Smooth muscle cell (in vitro differentiated cells): ENCODE measurements around the gene OR4F6. TPM values are rescaled to one million over a fixed set of nuclear protein-coding genes. Genes with fewer than 3 reads are reported as not detected.

Experiments used
- DNase-seq: peaks from one replicate; lab custom pipeline; 2025; ENCODE audit not compliant: unreplicated experiment; lab: John Stamatoyannopoulos, UW
- H2AFZ ChIP-seq: fragments of 200-600 bp; sonication (generic); 2 replicates; pipeline ENCODE4 v1.6.0; 2016; ENCODE audit warnings: antibody characterized with exemption, low read depth, mild to moderate bottlenecking
- H3F3A ChIP-seq: fragments of 200-600 bp; sonication (generic); 2 replicates; pipeline ENCODE4 v1.6.0; 2017; ENCODE audit warnings: antibody characterized with exemption, low read depth
- H3K27ac ChIP-seq: fragments of 200-600 bp; sonication (generic); 2 replicates; pipeline ENCODE4 v1.5.1; 2016; ENCODE audit warnings: low read depth, mild to moderate bottlenecking
- H3K27me3 ChIP-seq: fragments of 200-600 bp; sonication (generic); 2 replicates; pipeline ENCODE4 v1.6.1; 2016; ENCODE audit warnings: low read depth, mild to moderate bottlenecking
- H3K36me3 ChIP-seq: fragments of 200-600 bp; sonication (generic); 2 replicates; pipeline ENCODE4 v1.5.1; 2016; ENCODE audit warnings: low read depth
- H3K4me1 ChIP-seq: fragments of 200-600 bp; sonication (generic); 2 replicates; pipeline ENCODE4 v1.5.1; 2016; ENCODE audit warnings: low read depth
- H3K4me2 ChIP-seq: fragments of 200-600 bp; sonication (generic); 2 replicates; pipeline ENCODE4 v1.6.0; 2016; ENCODE audit warnings: mild to moderate bottlenecking
- H3K4me3 ChIP-seq: fragments of 200-600 bp; sonication (generic); 2 replicates; pipeline ENCODE4 v1.5.1; 2016; ENCODE audit warnings: mild to moderate bottlenecking
- H3K79me2 ChIP-seq: fragments of 200-600 bp; sonication (generic); 2 replicates; pipeline ENCODE4 v1.6.0; 2016; ENCODE audit warnings: low read depth, mild to moderate bottlenecking
- H3K9ac ChIP-seq: fragments of 200-600 bp; sonication (generic); 2 replicates; pipeline ENCODE4 v1.6.0; 2016; ENCODE audit warnings: low read depth
- H3K9me3 ChIP-seq: fragments of 200-600 bp; sonication (generic); replicated peaks from 2 replicates; pipeline ENCODE4 v1.5.1; 2016; ENCODE audit warnings: low read depth
- H4K20me1 ChIP-seq: fragments of 200-600 bp; sonication (generic); 2 replicates; pipeline ENCODE4 v1.6.0; 2016; ENCODE audit warnings: low read depth
- CTCF ChIP-seq: fragments of 200-600 bp; sonication (generic); IDR thresholded peaks from 2 replicates; pipeline ENCODE4 v1.5.1; 2017; ENCODE audit warnings: borderline replicate concordance, mild to moderate bottlenecking, antibody characterized with exemption; ENCODE audit not compliant: insufficient read depth, poor library complexity, severe bottlenecking
- WGBS: methylation state at CpG from one replicate; pipeline ENCODE4 v1.1.7; 2016; ENCODE audit warnings: low lambda C conversion rate; 5-methylcytosine and 5-hydroxymethylcytosine counted together
- polyA plus RNA-seq: library from polyadenylated mRNA; unstranded; fragments of >200 nt; fragmentation: Nextera tagmentation; extraction: Ambion mirVana; gene quantifications from 2 replicates; pipeline ENCODE4 v1.2.1, GENCODE V29; 2016
- total RNA-seq: library from RNA; depleted of rRNA; stranded (reverse); fragments of >200 nt; gene quantifications from 2 replicates; pipeline ENCODE4 v1.2.3, GENCODE V29; 2014

Gene OR4F6
- total and polyA plus RNA-seq, 2 experiments from 2014 or later = not detected

GRCh38 chr15:101808201-101808600, 4.9 kb downstream of the OR4F6 start:
- no peak overlapping the region for H3K4me2 ChIP-seq
- H3F3A ChIP-seq = no peaks in the 10 kb centered on the region
- H3K4me1 ChIP-seq = no peaks in the 10 kb centered on the region
- no peaks in the 10 kb centered on the region for H3K36me3 ChIP-seq
- no peak overlapping the region for H3K27ac ChIP-seq
- no peaks in the 10 kb centered on the region for H4K20me1 ChIP-seq
- no peak overlapping the region for H3K9ac ChIP-seq
- no peak overlapping the region for H2AFZ ChIP-seq
- no peaks in the 10 kb centered on the region for H3K79me2 ChIP-seq
- no peak for TF ChIP-seq CTCF
- WGBS = 84% methylated on average over 2 of the region's 2 CpGs
- H3K27me3 ChIP-seq = no peaks in the 10 kb centered on the region
- no peak for DNase-seq
- H3K4me3 ChIP-seq = no peak overlapping the region
- H3K9me3 ChIP-seq = no peaks in the 10 kb centered on the region

GRCh38 chr15:101810456-101810855, 7.1 kb downstream of the OR4F6 start:
- H3K27me3 ChIP-seq = no peaks in the 10 kb centered on the region
- DNase-seq = no peak
- no peaks in the 10 kb centered on the region for H4K20me1 ChIP-seq
- H3F3A ChIP-seq = no peaks in the 10 kb centered on the region
- no peaks in the 10 kb centered on the region for H3K36me3 ChIP-seq
- H3K9me3 ChIP-seq = no peaks in the 10 kb centered on the region
- WGBS = 100% methylated on average over 1 of the region's 1 CpG
- no peak overlapping the region for H3K27ac ChIP-seq
- no peak overlapping the region for H2AFZ ChIP-seq
- no peak for TF ChIP-seq CTCF
- no peak overlapping the region for H3K4me2 ChIP-seq
- no peaks in the 10 kb centered on the region for H3K4me1 ChIP-seq
- H3K4me3 ChIP-seq = no peak overlapping the region
- no peak overlapping the region for H3K9ac ChIP-seq
- H3K79me2 ChIP-seq = no peaks in the 10 kb centered on the region

- H3K9me3 ChIP-seq = no peaks in the 10 kb centered on the region
- H4K20me1 ChIP-seq = no peaks in the 10 kb centered on the region
- no peaks in the 10 kb centered on the region for H3K79me2 ChIP-seq
- DNase-seq = no peak
- no peak overlapping the region for H3K4me2 ChIP-seq
- no peak overlapping the region for H2AFZ ChIP-seq
- H3K9ac ChIP-seq = no peak overlapping the region
- no peaks in the 10 kb centered on the region for H3K27me3 ChIP-seq
- 71% methylated on average over 3 of the region's 3 CpGs for WGBS
- H3K4me1 ChIP-seq = no peaks in the 10 kb centered on the region
- no peak for TF ChIP-seq CTCF
- H3K4me3 ChIP-seq = no peak overlapping the region
- H3K27ac ChIP-seq = no peak overlapping the region
- H3F3A ChIP-seq = no peaks in the 10 kb centered on the region
- no peaks in the 10 kb centered on the region for H3K36me3 ChIP-seq
Observed at GRCh38 chr15:101810876-101811275, 7.6 kb downstream of the OR4F6 start.

- Histone ChIP-seq H3K27ac (no peak within 1 kb of the TSS), H3K9ac (no peak within 1 kb of the TSS), H3K4me3 (no peak within 1 kb of the TSS), H3K4me1 (no peaks in the 10 kb centered on the region), H3K79me2 (no peaks in the 10 kb centered on the region), H3K36me3 (no peaks in the 10 kb centered on the region), H3K4me2 (no peak within 1 kb of the TSS), H2AFZ (no peak within 1 kb of the TSS), H3F3A (no peaks in the 10 kb centered on the region), H3K27me3 (no peaks in the 10 kb centered on the region), H3K9me3 (no peaks in the 10 kb centered on the region), H4K20me1 (no peaks in the 10 kb centered on the region)
- TF ChIP-seq CTCF = no peak
- DNase-seq = no peak
Observed at GRCh38 chr15:101811902-101812301, 8.6 kb downstream of the OR4F6 start, which contains the start of gene OR4F15. Gene OR4F15, plus strand, starts transcription at chr15:101812202. Its CDS starts 5,985 bp downstream, at chr15:101818187.
